ENCODE results near the gene NR3C2. TPM values are rescaled to one million over a fixed set of nuclear protein-coding genes. Genes with fewer than 3 reads are reported as not detected.

The NR3C2 gene
- total and polyA plus RNA-seq, 2 of the 4 experiments (the other 2 are of a cell fraction): 1.1 to 2.3 TPM

GRCh38 chr4:148302416-148302815 lies 139.8 kb downstream of the NR3C2 start:
- no TSS peak for BruUV-seq (replicated peaks)
- ChIA-PET CTCF (no interaction called here), POLR2A (ENCODE audit: unreplicated experiment) (no interaction called here)
- in situ Hi-C loops (cut with MboI; ENCODE audit: low sequenced_read_pairs): no loop called here
- H3K56ac ChIP-seq (ENCODE audit: extremely low read depth, insufficient read depth, low read length): no peak overlapping the region
- H2AK9ac ChIP-seq (replicated peaks; ENCODE audit: low read depth, low read length, poor library complexity): no peak overlapping the region
- H3K4me3 ChIP-seq (ENCODE audit: insufficient read depth, low read depth, low read length): no peak overlapping the region
- no peak overlapping the region for H2AFZ ChIP-seq (replicated peaks; ENCODE audit: low read length, poor library complexity)
- no peak overlapping the region for H3K27ac ChIP-seq (ENCODE audit: insufficient read depth, low read length)
- no CpG with 5 or more reads among the region's 1 CpG for WGBS, 2 experiments (ENCODE audit: extremely low coverage in 2 of 2, insufficient read length in 1 of 2)
- H3K23ac ChIP-seq (ENCODE audit: low read depth, low read length): no peak overlapping the region
- H2BK15ac ChIP-seq (ENCODE audit: low read depth, low read length): no peak overlapping the region
- no peak overlapping the region for H4K91ac ChIP-seq (ENCODE audit: insufficient read depth, low read depth, low read length)
- no peak overlapping the region for H3K18ac ChIP-seq (ENCODE audit: low read depth, low read length)
- no peaks in the 10 kb centered on the region for H3K9me1 ChIP-seq (ENCODE audit: insufficient read depth, low read length)
- no peaks in the 10 kb centered on the region for H4K20me1 ChIP-seq (ENCODE audit: insufficient read depth, low read length)
- intact Hi-C loops (cut with micrococcal nuclease): no loop called here
- H3K27me3 ChIP-seq (ENCODE audit: control insufficient read depth, insufficient read depth, low read length): no peaks in the 10 kb centered on the region
- no peaks in the 10 kb centered on the region for H3K4me1 ChIP-seq (ENCODE audit: control insufficient read depth, insufficient read depth, low read length)
- H4K8ac ChIP-seq (ENCODE audit: low read depth in 2 of 2, low read length in 2 of 2): no peak overlapping the region
- no peak overlapping the region for H3K14ac ChIP-seq (replicated peaks; ENCODE audit: low read depth, low read length)
- no peak overlapping the region for H2BK5ac ChIP-seq (ENCODE audit: low read depth, low read length, poor library complexity, severe bottlenecking)
- H3K9me3 ChIP-seq (ENCODE audit: control insufficient read depth, insufficient read depth, low read length): peaks cover 5% of the 10 kb centered on the region
- DNase-seq (no peak), ATAC-seq (ENCODE audit: low read depth) (no peak)
- TF ChIP-seq MXI1 (IDR thresholded peaks at IDR 0.05; ENCODE audit: borderline replicate concordance, low read depth, low read length): no peak
- no peak for TF ChIP-seq SMC3 (IDR thresholded peaks at IDR 0.05; ENCODE audit: low read depth, low read length)
- TF ChIP-seq MAZ (IDR thresholded peaks at IDR 0.05; ENCODE audit: borderline replicate concordance, low read depth, low read length): no peak
- no peak for TF ChIP-seq CEBPB (IDR thresholded peaks at IDR 0.05; ENCODE audit: low read depth, low read length)
- no peak for TF ChIP-seq USF2 (IDR thresholded peaks at IDR 0.05; ENCODE audit: low read depth, low read length)
- no peak for TF ChIP-seq RCOR1 (IDR thresholded peaks at IDR 0.05; ENCODE audit: insufficient replicate concordance, low read length)
- no peak for TF ChIP-seq CHD1 (IDR thresholded peaks at IDR 0.05; ENCODE audit: low read depth, low read length)
- TF ChIP-seq POLR2A (IDR thresholded peaks at IDR 0.05; ENCODE audit: low read depth, low read length): no peak
- no peak for TF ChIP-seq MAFK (IDR thresholded peaks at IDR 0.05; ENCODE audit: low read depth, low read length)
- no peak for TF ChIP-seq RFX5 (IDR thresholded peaks at IDR 0.05; ENCODE audit: low read depth, low read length)
- no peak for TF ChIP-seq FOS (IDR thresholded peaks at IDR 0.05; ENCODE audit: low read depth, low read length)
- TF ChIP-seq ELK1 (IDR thresholded peaks at IDR 0.05; ENCODE audit: borderline replicate concordance, low read depth, low read length): no peak
- no peaks in the 10 kb centered on the region for H3K79me1 ChIP-seq (ENCODE audit: low read depth in 1 of 2, low read length in 2 of 2)
- H2AK5ac ChIP-seq (ENCODE audit: low read depth, low read length): no peak overlapping the region
- H4K5ac ChIP-seq (ENCODE audit: low read depth, low read length): no peak overlapping the region
- H3K36me3 ChIP-seq (ENCODE audit: control insufficient read depth, insufficient read depth, low read length): no peaks in the 10 kb centered on the region
- no peak overlapping the region for H2BK120ac ChIP-seq (ENCODE audit: low read depth, low read length)
- no peak overlapping the region for H2BK20ac ChIP-seq (ENCODE audit: low read depth, low read length)
- no peak overlapping the region for H3K9ac ChIP-seq (ENCODE audit: low read depth, low read length)
- dilution Hi-C loops (cut with HindIII; ENCODE audit: low sequenced_read_pairs, unreplicated experiment): no loop called here
- H3K4me2 ChIP-seq (ENCODE audit: low read depth, low read length): no peak overlapping the region
- no peak overlapping the region for H3K4ac ChIP-seq (ENCODE audit: low read depth, low read length)

Measured in IMR-90 (cell line).